Liver (tissue), 9 donors: ENCODE data around the gene SPAG4. TPM values are rescaled to one million over a fixed set of nuclear protein-coding genes. Genes with fewer than 3 reads are reported as not detected.

Experiments used
- DNase-seq: peaks from one replicate; pipeline ENCODE4 v3.0.0-alpha.2; 2017; ENCODE audit warnings: low spot score
- H3K27ac ChIP-seq, 2 donors: one replicate each; pipeline ENCODE4 v1.7.0; 2013; ENCODE audit warnings: inconsistent platforms in 2 of 2, low read length in 2 of 2, control low read depth in 1 of 2, low read depth in 1 of 2, mild to moderate bottlenecking in 1 of 2
- H3K27me3 ChIP-seq, 4 donors: one replicate each; pipeline versions ENCODE4 v1.6.1 to v1.7.0; 2013; ENCODE audit warnings: low read length in 3 of 4, inconsistent platforms in 1 of 4, mild to moderate bottlenecking in 1 of 4, moderate library complexity in 1 of 4; ENCODE audit not compliant: control insufficient read depth in 4 of 4, insufficient read depth in 4 of 4
- H3K36me3 ChIP-seq, 4 donors: one replicate each; pipeline versions ENCODE4 v1.6.1 to v1.7.0; 2013; ENCODE audit warnings: low read length in 3 of 4, mild to moderate bottlenecking in 3 of 4, low read depth in 1 of 4, moderate library complexity in 1 of 4; ENCODE audit not compliant: control insufficient read depth in 4 of 4, insufficient read depth in 3 of 4
- H3K4me1 ChIP-seq, 4 donors: one replicate each; pipeline versions ENCODE4 v1.6.1 to v1.7.0; 2013; ENCODE audit warnings: low read length in 3 of 4, mild to moderate bottlenecking in 3 of 4, moderate library complexity in 1 of 4; ENCODE audit not compliant: control insufficient read depth in 4 of 4, insufficient read depth in 4 of 4
- H3K4me3 ChIP-seq, 3 donors: one replicate each; pipeline versions ENCODE4 v1.6.1 to v1.7.0; 2013; ENCODE audit warnings: low read length in 3 of 3, control low read depth in 1 of 3, low read depth in 1 of 3, mild to moderate bottlenecking in 1 of 3
- H3K9ac ChIP-seq, 2 donors: one replicate each; pipeline ENCODE4 v1.7.0; 2013; ENCODE audit warnings: low read length in 2 of 2, mild to moderate bottlenecking in 2 of 2, moderate library complexity in 2 of 2, control low read depth in 1 of 2, low read depth in 1 of 2
- H3K9me3 ChIP-seq, 4 donors: one replicate each; pipeline versions ENCODE4 v1.6.1 to v1.7.0; 2013; ENCODE audit warnings: low read length in 3 of 4; ENCODE audit not compliant: control insufficient read depth in 4 of 4
- CTCF ChIP-seq: fragments of 150-350 bp; IDR thresholded peaks from 2 replicates; pipeline ENCODE4 v1.5.1; 2017; ENCODE audit warnings: improper control_type of control experiment, low read depth, low read length; ENCODE audit not compliant: missing input control
- FOXA2 ChIP-seq: IDR thresholded peaks from 2 replicates; pipeline ENCODE4 v1.6.1; 2016; ENCODE audit warnings: antibody characterized with exemption
- GABPA ChIP-seq, 2 donors: IDR thresholded peaks in 1 of 2; conservative IDR thresholded peaks in 1 of 2; 2 replicates each; pipeline ENCODE4 v1.6.1; 2016; ENCODE audit warnings: antibody characterized with exemption in 2 of 2, mild to moderate bottlenecking in 1 of 2, moderate library complexity in 1 of 2
- HNF4A ChIP-seq, 2 donors: conservative IDR thresholded peaks; 2 replicates each; pipeline ENCODE4 v1.6.1; 2016; ENCODE audit warnings: antibody characterized with exemption in 2 of 2, mild to moderate bottlenecking in 2 of 2
- HNF4G ChIP-seq: IDR thresholded peaks from 2 replicates; pipeline ENCODE4 v1.6.1; 2016; ENCODE audit warnings: antibody characterized with exemption
- JUND ChIP-seq, 2 donors: IDR thresholded peaks; 2 replicates each; pipeline ENCODE4 v1.6.1; 2016; ENCODE audit warnings: antibody characterized with exemption in 2 of 2
- MAX ChIP-seq: IDR thresholded peaks from 2 replicates; pipeline ENCODE4 v1.6.1; 2016; ENCODE audit warnings: antibody characterized with exemption
- NR2F2 ChIP-seq: IDR thresholded peaks from 2 replicates; pipeline ENCODE4 v1.6.1; 2016; ENCODE audit warnings: antibody characterized with exemption
- RAD21 ChIP-seq, 2 donors: IDR thresholded peaks; 2 replicates each; pipeline ENCODE4 v1.6.1; 2016; ENCODE audit warnings: antibody characterized with exemption in 2 of 2, mild to moderate bottlenecking in 2 of 2
- REST ChIP-seq: IDR thresholded peaks from 2 replicates; pipeline ENCODE4 v1.6.1; 2016; ENCODE audit warnings: antibody characterized with exemption, mild to moderate bottlenecking
- RXRA ChIP-seq, 2 donors: IDR thresholded peaks; 2 replicates each; pipeline ENCODE4 v1.6.1; 2017 to 2018; ENCODE audit warnings: antibody characterized with exemption in 2 of 2, mild to moderate bottlenecking in 1 of 2
- SP1 ChIP-seq: IDR thresholded peaks from 2 replicates; pipeline ENCODE4 v1.6.1; 2018; ENCODE audit warnings: antibody characterized with exemption, mild to moderate bottlenecking
- WGBS: extraction: QIAGEN DNeasy Blood & Tissue Kit; methylation state at CpG from one replicate; pipeline ENCODE4 v1.1.7; 2013; 5-methylcytosine and 5-hydroxymethylcytosine counted together
- polyA plus RNA-seq, 2 donors: library from polyadenylated mRNA; stranded (reverse) in 1 of 2; unstranded in 1 of 2; fragments of 200-250 nt in 1 of 2; fragments of >200 nt in 1 of 2; fragmentation: Nextera tagmentation in 1 of 2; extraction: Ambion mirVana in 1 of 2; gene quantifications; one replicate each; pipeline versions ENCODE4 v1.2.1 to v1.2.3, GENCODE V29; 2013 to 2015
- total RNA-seq, 2 donors: library from RNA; depleted of rRNA; stranded (reverse); fragments of >200 nt; gene quantifications; one replicate each; pipeline ENCODE4 v1.2.3, GENCODE V29; 2014
- TF ChIP-seq, protein P1 (sequence below): IDR thresholded peaks from 2 replicates; pipeline ENCODE4 v1.6.1; 2016; ENCODE audit warnings: antibody characterized with exemption
- TF ChIP-seq, protein P2 (sequence below): IDR thresholded peaks from 2 replicates; pipeline ENCODE4 v1.6.1; 2016; ENCODE audit warnings: antibody characterized with exemption
- donor health status: healthy.
- donor health status: healthy.
- donor health status: healthy.
- donor health status: healthy.
- donor health status: healthy.

The SPAG4 gene
- total and polyA plus RNA-seq, 4 donors = 2.1 to 4.6 (median 3.4) TPM

- no peak overlapping the region for H3K4me3 ChIP-seq
- no peaks in the 10 kb centered on the region for H3K9me3 ChIP-seq
- no peaks in the 10 kb centered on the region for H3K27me3 ChIP-seq
- H3K9ac ChIP-seq = no peak overlapping the region
- H3K36me3 ChIP-seq = no peaks in the 10 kb centered on the region
- DNase-seq = no peak
- TF ChIP-seq CTCF (no peak), NR2F2 (peak; percentile 70), HNF4A (conservative IDR thresholded peaks at IDR 0.05) (peak; percentile 29 to 62)
- TF ChIP-seq, protein P1, sequence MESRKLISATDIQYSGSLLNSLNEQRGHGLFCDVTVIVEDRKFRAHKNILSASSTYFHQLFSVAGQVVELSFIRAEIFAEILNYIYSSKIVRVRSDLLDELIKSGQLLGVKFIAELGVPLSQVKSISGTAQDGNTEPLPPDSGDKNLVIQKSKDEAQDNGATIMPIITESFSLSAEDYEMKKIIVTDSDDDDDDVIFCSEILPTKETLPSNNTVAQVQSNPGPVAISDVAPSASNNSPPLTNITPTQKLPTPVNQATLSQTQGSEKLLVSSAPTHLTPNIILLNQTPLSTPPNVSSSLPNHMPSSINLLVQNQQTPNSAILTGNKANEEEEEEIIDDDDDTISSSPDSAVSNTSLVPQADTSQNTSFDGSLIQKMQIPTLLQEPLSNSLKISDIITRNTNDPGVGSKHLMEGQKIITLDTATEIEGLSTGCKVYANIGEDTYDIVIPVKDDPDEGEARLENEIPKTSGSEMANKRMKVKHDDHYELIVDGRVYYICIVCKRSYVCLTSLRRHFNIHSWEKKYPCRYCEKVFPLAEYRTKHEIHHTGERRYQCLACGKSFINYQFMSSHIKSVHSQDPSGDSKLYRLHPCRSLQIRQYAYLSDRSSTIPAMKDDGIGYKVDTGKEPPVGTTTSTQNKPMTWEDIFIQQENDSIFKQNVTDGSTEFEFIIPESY = no peak
- no peak overlapping the region for H3K27ac ChIP-seq
- peaks cover 7 to 14% (median 13%) of the 10 kb centered on the region in 4 donors for H3K4me1 ChIP-seq
- 90% methylated on average over 11 of the region's 11 CpGs for WGBS
These were observed 11.8 kb upstream of the SPAG4 start for GRCh38 chr20:35603695-35604448.

GRCh38 chr20:35604449-35604747, 11.2 kb upstream of the SPAG4 start:
- Histone ChIP-seq H3K4me1 (peaks cover 7 to 14% (median 13%) of the 10 kb centered on the region in 4 donors), H3K4me3 (no peak overlapping the region), H3K9ac (no peak overlapping the region), H3K9me3 (no peaks in the 10 kb centered on the region), H3K36me3 (no peaks in the 10 kb centered on the region), H3K27me3 (no peaks in the 10 kb centered on the region), H3K27ac (no peak overlapping the region)
- TF ChIP-seq, protein P1 = no peak
- TF ChIP-seq RAD21 (IDR thresholded peaks at IDR 0.05) = peak in 1 of 2 donors; percentile 8
- 63% methylated on average over 4 of the region's 4 CpGs for WGBS
- peak; percentile 49 for DNase-seq

DNA sequence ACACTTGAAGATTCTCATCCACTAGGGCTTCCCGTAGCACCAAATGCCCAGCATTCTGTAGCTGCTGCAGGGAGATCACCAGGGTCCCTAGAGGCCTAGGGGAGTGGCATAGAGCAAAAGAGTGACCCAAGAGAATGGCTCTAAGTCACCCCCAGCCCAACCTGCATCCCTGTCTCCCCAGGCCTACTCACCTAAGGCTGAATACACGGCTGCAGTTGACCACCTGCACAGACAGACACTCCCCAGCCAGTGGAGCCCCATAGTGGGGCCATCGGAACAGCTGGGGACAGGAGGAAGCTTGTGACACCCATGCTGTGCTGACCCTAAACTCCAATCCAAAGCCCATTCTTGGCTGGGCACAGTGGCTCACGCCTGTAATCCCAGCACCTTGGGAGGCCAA, 9.5 kb upstream of the SPAG4 start:
- Histone ChIP-seq H3K4me3 (no peak overlapping the region), H3K27me3 (no peaks in the 10 kb centered on the region), H3K27ac (no peak overlapping the region), H3K4me1 (peaks cover 3 to 8% (median 6%) of the 10 kb centered on the region in 4 donors), H3K9me3 (no peaks in the 10 kb centered on the region), H3K36me3 (no peaks in the 10 kb centered on the region), H3K9ac (no peak overlapping the region)
- DNase-seq = no peak
- WGBS = 94% methylated on average over 4 of the region's 4 CpGs
- TF ChIP-seq HNF4A (conservative IDR thresholded peaks at IDR 0.05) = no peak
- TF ChIP-seq MAX = no peak
- TF ChIP-seq, protein P2, sequence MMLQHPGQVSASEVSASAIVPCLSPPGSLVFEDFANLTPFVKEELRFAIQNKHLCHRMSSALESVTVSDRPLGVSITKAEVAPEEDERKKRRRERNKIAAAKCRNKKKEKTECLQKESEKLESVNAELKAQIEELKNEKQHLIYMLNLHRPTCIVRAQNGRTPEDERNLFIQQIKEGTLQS = no peak
- no peak for TF ChIP-seq SP1
- TF ChIP-seq RXRA (IDR thresholded peaks at IDR 0.05) = no peak
- no peak for TF ChIP-seq CTCF
- no peak for TF ChIP-seq GABPA (IDR thresholded peaks at IDR 0.05 in 1 of 2, conservative IDR thresholded peaks at IDR 0.05 in 1 of 2)
- TF ChIP-seq HNF4G = no peak
- no peak for TF ChIP-seq RAD21 (IDR thresholded peaks at IDR 0.05)
- no peak for TF ChIP-seq JUND (IDR thresholded peaks at IDR 0.05)
- no peak for TF ChIP-seq FOXA2
- TF ChIP-seq REST = no peak
